T-helper 17 cell (primary cell): ENCODE results near the gene MYH11. TPM values are rescaled to one million over a fixed set of nuclear protein-coding genes. Genes with fewer than 3 reads are reported as not detected.
A peak's percentile ranks its signal among the peaks of the same experiment; 100 is the strongest.
"Not testable (repeated sequence)": the region's sequence is repeated elsewhere in the genome, so short reads cannot be mapped to it uniquely, and the experiment has no call there.

Source experiments
- ATAC-seq: fragments of 150-1000 bp; cut with Tn5 transposase; 2 replicates; pipeline ENCODE4 v1.10.0; 2021; ENCODE audit warnings: mild to moderate bottlenecking, moderate library complexity
- DNase-seq, 3 donors: peaks; one replicate each; pipeline versions ENCODE4 v3.0.0 to v3.0.0-alpha.2; 2020 to 2021
- H3K9me3 ChIP-seq: one replicate; pipeline ENCODE4 v1.7.0; 2013; ENCODE audit warnings: low read length, mild to moderate bottlenecking; ENCODE audit not compliant: control insufficient read depth, poor library complexity, severe bottlenecking
- H3K27ac Mint-ChIP-seq: one replicate; pipeline ENCODE4 v1.8.0; 2022; ENCODE audit warnings: mild to moderate bottlenecking, moderate library complexity, mixed read lengths
- H3K27me3 Mint-ChIP-seq: one replicate; pipeline ENCODE4 v1.8.0; 2022; ENCODE audit warnings: mixed read lengths
- H3K36me3 Mint-ChIP-seq: one replicate; pipeline ENCODE4 v1.8.0; 2022; ENCODE audit warnings: low read depth, mixed read lengths
- H3K4me1 Mint-ChIP-seq: one replicate; pipeline ENCODE4 v1.8.0; 2022; ENCODE audit warnings: mild to moderate bottlenecking, mixed read lengths
- H3K4me3 Mint-ChIP-seq: one replicate; pipeline ENCODE4 v1.8.0; 2022; ENCODE audit warnings: mild to moderate bottlenecking, moderate library complexity, mixed read lengths
- total RNA-seq, 4 donors: library from RNA in 2 of 4; stranded (reverse) in 2 of 4; gene quantifications; one replicate each; pipeline ENCODE4 v1.2.3 and lab custom pipeline; 2022 to 2026

MYH11 gene
- total RNA-seq, 2 donors from 2014 or later: 0.22 to 0.29 TPM

DNA sequence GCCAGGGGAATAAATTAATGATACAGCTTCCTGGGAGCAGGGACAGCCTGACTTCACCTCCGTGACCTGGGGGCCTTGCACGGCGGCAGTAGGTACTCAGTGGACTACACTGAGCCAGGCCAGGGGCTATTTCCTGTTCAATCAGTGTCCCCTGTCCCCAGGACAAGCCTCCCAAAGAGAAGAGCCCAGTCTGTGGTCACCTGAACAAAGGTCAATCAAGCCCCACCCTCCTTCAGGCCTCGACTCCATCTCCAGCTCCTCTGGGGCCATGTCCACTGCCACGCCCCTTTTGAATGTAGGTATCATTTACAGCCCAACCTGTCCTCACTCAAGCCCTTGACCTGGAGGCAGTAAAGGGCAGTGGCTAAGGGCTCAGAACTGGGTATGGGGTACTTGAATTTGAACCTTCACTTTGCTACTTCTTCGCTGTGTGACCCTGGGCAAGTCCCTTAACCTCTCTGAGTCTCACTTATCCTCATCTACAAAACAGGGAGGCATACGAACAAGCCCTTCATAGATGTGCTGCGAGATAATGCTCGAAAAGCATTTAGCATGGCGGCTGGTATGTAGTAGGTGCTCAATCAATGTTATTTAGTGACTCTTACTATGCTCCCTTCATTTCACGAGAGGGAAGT is 29.0 kb downstream of the MYH11 start:
- peaks cover 11% of the 10 kb centered on the region for H3K27me3 Mint-ChIP-seq
- peaks cover 2% of the 10 kb centered on the region for H3K4me1 Mint-ChIP-seq
- no peak overlapping the region for H3K27ac Mint-ChIP-seq
- H3K36me3 Mint-ChIP-seq: no peaks in the 10 kb centered on the region
- no peak overlapping the region for H3K4me3 Mint-ChIP-seq
- DNase-seq (no peak), ATAC-seq (no peak)
- H3K9me3 ChIP-seq: no peaks in the 10 kb centered on the region

- no peak overlapping the region for H3K4me3 Mint-ChIP-seq
- no peaks in the 10 kb centered on the region for H3K36me3 Mint-ChIP-seq
- DNase-seq (no peak), ATAC-seq (no peak)
- peaks cover 11% of the 10 kb centered on the region for H3K27me3 Mint-ChIP-seq
- H3K27ac Mint-ChIP-seq: no peak overlapping the region
- H3K4me1 Mint-ChIP-seq: peaks cover 2% of the 10 kb centered on the region
- no peaks in the 10 kb centered on the region for H3K9me3 ChIP-seq
Measured at GRCh38 chr16:15827299-15827698, 29.5 kb downstream of the MYH11 start.

- H3K9me3 ChIP-seq: no peaks in the 10 kb centered on the region
- Mint-ChIP-seq H3K4me1 (peaks cover 2% of the 10 kb centered on the region), H3K27me3 (peaks cover 11% of the 10 kb centered on the region), H3K27ac (no peak overlapping the region), H3K4me3 (no peak overlapping the region), H3K36me3 (no peaks in the 10 kb centered on the region)
- DNase-seq: no peak
- no peak for ATAC-seq
Measured at GRCh38 chr16:15825750-15826305, 31.0 kb downstream of the MYH11 start.

DNA sequence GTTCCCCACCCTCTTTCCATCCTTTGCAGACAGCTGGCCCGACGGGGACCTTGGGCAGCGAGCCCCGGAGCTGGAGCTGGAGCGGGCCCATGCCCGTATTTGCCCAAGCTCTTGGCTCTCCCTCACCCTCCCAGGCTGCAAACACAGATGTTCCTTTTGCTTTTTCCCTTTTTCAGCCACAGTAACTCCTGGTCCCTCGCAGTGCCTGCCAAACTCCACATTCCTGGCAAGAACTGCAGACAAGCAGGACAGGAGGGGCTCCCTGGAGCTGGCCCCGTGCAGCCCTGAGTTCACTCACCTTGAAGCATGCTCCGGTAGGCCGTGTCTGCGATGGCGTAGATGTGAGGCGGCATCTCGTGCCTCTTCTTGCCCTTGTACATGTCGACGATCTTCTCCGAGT is 33.9 kb downstream of the MYH11 start:
- no peak for DNase-seq
- Mint-ChIP-seq H3K27ac (no peak overlapping the region), H3K4me1 (peaks cover 2% of the 10 kb centered on the region), H3K27me3 (peaks cover 11% of the 10 kb centered on the region), H3K36me3 (no peaks in the 10 kb centered on the region), H3K4me3 (no peak overlapping the region)
- H3K9me3 ChIP-seq: no peaks in the 10 kb centered on the region
- no peak for ATAC-seq

- H3K36me3 Mint-ChIP-seq: no peaks in the 10 kb centered on the region
- no peak overlapping the region for H3K27ac Mint-ChIP-seq
- ATAC-seq (no peak), DNase-seq (no peak)
- H3K9me3 ChIP-seq: no peaks in the 10 kb centered on the region
- H3K4me1 Mint-ChIP-seq: peaks cover 2% of the 10 kb centered on the region
- H3K4me3 Mint-ChIP-seq: no peak overlapping the region
- H3K27me3 Mint-ChIP-seq: peaks cover 11% of the 10 kb centered on the region
Measured at GRCh38 chr16:15820837-15821236, 36.0 kb downstream of the MYH11 start.

DNA sequence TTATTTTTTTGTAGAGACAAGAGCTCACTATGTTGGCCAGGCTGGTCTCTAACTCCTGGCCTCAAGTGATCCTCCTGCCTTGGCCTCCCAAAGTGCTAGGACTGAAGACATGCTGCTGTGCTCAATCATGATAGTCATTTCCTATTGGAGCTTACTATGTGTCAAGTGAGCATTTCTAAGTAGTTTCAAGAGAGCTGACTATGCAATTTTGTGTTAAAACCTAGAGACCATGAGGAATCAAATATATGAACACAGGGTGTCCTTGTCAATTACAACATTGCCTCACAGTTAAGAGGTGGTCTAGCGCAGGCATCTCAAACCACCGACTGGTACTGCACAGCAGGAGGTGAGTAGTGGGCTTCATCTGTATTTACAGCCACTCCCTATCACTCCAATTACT is 37.8 kb downstream of the MYH11 start:
- Mint-ChIP-seq H3K4me1 (no peaks in the 10 kb centered on the region), H3K27ac (no peak overlapping the region), H3K4me3 (no peak overlapping the region), H3K27me3 (peaks cover 9% of the 10 kb centered on the region), H3K36me3 (no peaks in the 10 kb centered on the region)
- H3K9me3 ChIP-seq: no peaks in the 10 kb centered on the region
- ATAC-seq (no peak), DNase-seq (no peak)

DNA sequence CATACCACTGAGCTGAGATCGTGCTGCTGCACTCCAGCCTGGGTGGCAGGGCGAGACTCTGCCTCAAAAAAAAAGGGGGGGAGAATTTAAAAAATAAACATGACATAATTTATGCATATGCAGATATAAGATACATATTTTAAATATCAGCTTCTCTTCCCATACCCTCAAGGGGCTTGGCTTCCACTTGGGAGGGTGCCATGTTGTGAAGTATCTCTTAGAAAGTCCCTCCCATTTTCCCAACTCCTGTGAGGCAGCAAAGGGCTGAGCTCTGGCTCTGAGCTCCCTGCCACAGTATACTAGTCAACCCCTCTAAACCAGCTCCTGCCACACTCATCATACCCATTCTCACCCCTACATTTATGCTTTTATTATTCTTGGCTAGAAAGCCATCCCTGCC is 39.4 kb downstream of the MYH11 start:
- H3K9me3 ChIP-seq: no peaks in the 10 kb centered on the region
- ATAC-seq (no peak), DNase-seq (no peak)
- H3K4me3 Mint-ChIP-seq: no peak overlapping the region
- no peaks in the 10 kb centered on the region for H3K27me3 Mint-ChIP-seq
- H3K36me3 Mint-ChIP-seq: no peaks in the 10 kb centered on the region
- no peak overlapping the region for H3K27ac Mint-ChIP-seq
- no peaks in the 10 kb centered on the region for H3K4me1 Mint-ChIP-seq

DNA sequence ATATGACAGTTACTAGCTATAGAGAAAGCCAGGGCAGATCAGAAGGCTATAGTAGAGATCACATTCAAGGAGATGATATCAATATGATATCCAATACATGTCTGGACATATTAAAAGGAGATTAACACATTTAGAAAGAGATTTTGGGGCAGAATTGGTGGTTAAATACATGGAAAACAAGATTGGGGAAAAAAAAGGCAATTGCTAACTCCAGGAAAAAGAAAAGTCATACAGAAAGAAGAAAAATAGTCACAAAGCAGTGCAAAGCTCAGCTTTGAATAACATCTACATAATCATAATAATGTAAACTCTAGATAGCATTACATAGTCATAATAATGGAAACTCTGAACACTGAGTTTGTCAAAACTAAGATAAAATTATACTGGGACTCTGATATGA is 40.6 kb downstream of the MYH11 start:
- H3K27me3 Mint-ChIP-seq: no peaks in the 10 kb centered on the region
- no peak overlapping the region for H3K27ac Mint-ChIP-seq
- no peak for ATAC-seq

DNA sequence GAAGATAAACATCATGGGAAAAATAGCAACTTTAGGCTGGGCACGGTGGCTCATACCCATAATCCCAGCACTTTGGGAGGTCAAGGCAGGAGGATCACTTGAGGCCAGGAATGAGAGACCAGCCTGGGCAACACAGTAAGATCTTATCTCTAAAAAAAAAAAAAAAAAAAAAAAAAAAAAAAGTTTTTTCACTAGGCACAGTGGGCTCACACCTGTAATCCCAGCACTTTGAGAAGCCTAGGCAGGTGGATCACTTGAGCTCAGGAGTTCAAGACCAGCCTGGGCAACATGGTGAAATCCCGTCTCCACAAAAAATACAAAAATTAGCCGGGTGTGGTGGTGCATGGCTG is 44.5 kb downstream of the MYH11 start:
- H3K27me3 Mint-ChIP-seq: peaks cover 24% of the 10 kb centered on the region
- not testable (repeated sequence) for ATAC-seq, H3K9me3 ChIP-seq, H3K27ac Mint-ChIP-seq, H3K36me3 Mint-ChIP-seq, H3K4me1 Mint-ChIP-seq, H3K4me3 Mint-ChIP-seq, DNase-seq

More for the DNA sequence above, 40.6 kb downstream of the MYH11 start:
- no peaks in the 10 kb centered on the region for H3K9me3 ChIP-seq
- Mint-ChIP-seq H3K4me1 (no peaks in the 10 kb centered on the region), H3K4me3 (no peak overlapping the region), H3K36me3 (no peaks in the 10 kb centered on the region)
- DNase-seq: no peak

- no peak overlapping the region for H3K4me3 Mint-ChIP-seq
- ATAC-seq: no peak
- H3K27me3 Mint-ChIP-seq: peaks cover 31% of the 10 kb centered on the region
- H3K27ac Mint-ChIP-seq: no peak overlapping the region
- H3K4me1 Mint-ChIP-seq: no peaks in the 10 kb centered on the region
- DNase-seq: no peak
- H3K9me3 ChIP-seq: no peaks in the 10 kb centered on the region
- H3K36me3 Mint-ChIP-seq: no peaks in the 10 kb centered on the region
Measured at GRCh38 chr16:15811481-15812400, 45.1 kb downstream of the MYH11 start.

DNA sequence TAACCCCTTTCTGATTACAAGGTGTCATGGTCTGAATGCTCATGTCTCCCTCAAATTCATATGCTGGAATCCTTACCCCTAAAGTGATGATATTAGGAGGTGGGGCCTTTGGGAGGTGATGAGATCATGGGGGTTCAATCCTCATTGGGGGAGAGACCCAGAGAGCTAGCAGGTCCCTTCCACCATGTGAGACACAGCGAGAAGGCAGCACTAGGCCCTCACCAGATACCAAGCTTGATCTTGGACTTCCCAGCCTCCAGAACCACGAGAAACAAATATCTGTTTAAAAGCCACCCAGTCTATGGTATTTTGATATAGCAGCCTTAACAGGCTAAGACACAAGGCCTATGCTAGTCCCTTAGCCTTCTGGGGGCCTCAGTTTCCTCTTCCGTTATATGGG is 45.9 kb downstream of the MYH11 start:
- DNase-seq (no peak), ATAC-seq (no peak)
- peaks cover 32% of the 10 kb centered on the region for H3K27me3 Mint-ChIP-seq
- no peaks in the 10 kb centered on the region for H3K4me1 Mint-ChIP-seq
- H3K9me3 ChIP-seq: no peaks in the 10 kb centered on the region
- H3K4me3 Mint-ChIP-seq: no peak overlapping the region
- no peak overlapping the region for H3K27ac Mint-ChIP-seq
- H3K36me3 Mint-ChIP-seq: no peaks in the 10 kb centered on the region

GRCh38 chr16:15810411-15810810 is 46.4 kb downstream of the MYH11 start:
- no peaks in the 10 kb centered on the region for H3K4me1 Mint-ChIP-seq
- DNase-seq (no peak), ATAC-seq (no peak)
- H3K36me3 Mint-ChIP-seq: no peaks in the 10 kb centered on the region
- H3K9me3 ChIP-seq: no peaks in the 10 kb centered on the region
- H3K27me3 Mint-ChIP-seq: peaks cover 32% of the 10 kb centered on the region
- no peak overlapping the region for H3K27ac Mint-ChIP-seq
- H3K4me3 Mint-ChIP-seq: no peak overlapping the region

GRCh38 chr16:15809297-15809696 is 47.5 kb downstream of the MYH11 start:
- not testable (repeated sequence) for ATAC-seq, DNase-seq, H3K4me3 Mint-ChIP-seq, H3K4me1 Mint-ChIP-seq, H3K9me3 ChIP-seq, H3K36me3 Mint-ChIP-seq
- Mint-ChIP-seq H3K27me3 (peaks cover 32% of the 10 kb centered on the region), H3K27ac (peak overlapping the region; percentile 16)
